ENCODE data around the gene MYO3B. TPM values are rescaled to one million over a fixed set of nuclear protein-coding genes. Genes with fewer than 3 reads are reported as not detected.
A peak's percentile ranks its signal among the peaks of the same experiment; 100 is the strongest.

Gene MYO3B
- total RNA-seq, 1 donor, result 0.09 TPM

GRCh38 chr2:170227507-170227947 is 49.6 kb downstream of the MYO3B start:
- no peak overlapping the region for H3K4me3 ChIP-seq (ENCODE audit: low read depth, low read length)
- TF ChIP-seq CTCF (IDR thresholded peaks at IDR 0.05; ENCODE audit: insufficient read depth, low read length), result no peak
- DNase-seq (ENCODE audit: low read depth), result no peak

GRCh38 chr2:170227951-170228350 is 50.0 kb downstream of the MYO3B start:
- no peak for DNase-seq (ENCODE audit: low read depth)
- H3K4me3 ChIP-seq (ENCODE audit: low read depth, low read length), result no peak overlapping the region
- no peak for TF ChIP-seq CTCF (IDR thresholded peaks at IDR 0.05; ENCODE audit: insufficient read depth, low read length)

- no peak overlapping the region for H3K4me3 ChIP-seq (ENCODE audit: low read depth, low read length)
- no peak for TF ChIP-seq CTCF (IDR thresholded peaks at IDR 0.05; ENCODE audit: insufficient read depth, low read length)
- DNase-seq (ENCODE audit: low read depth), result no peak
These were observed 50.5 kb downstream of the MYO3B start for GRCh38 chr2:170228429-170228828.

- no peak overlapping the region for H3K4me3 ChIP-seq (ENCODE audit: low read depth, low read length)
- DNase-seq (ENCODE audit: low read depth), result no peak
- TF ChIP-seq CTCF (IDR thresholded peaks at IDR 0.05; ENCODE audit: insufficient read depth, low read length), result no peak
These were observed 51.2 kb downstream of the MYO3B start for GRCh38 chr2:170229125-170229524.

GRCh38 chr2:170229744-170230143 is 51.8 kb downstream of the MYO3B start:
- DNase-seq (ENCODE audit: low read depth), result peak; percentile 20
- H3K4me3 ChIP-seq (ENCODE audit: low read depth, low read length), result no peak overlapping the region
- no peak for TF ChIP-seq CTCF (IDR thresholded peaks at IDR 0.05; ENCODE audit: insufficient read depth, low read length)

- peak; percentile 42 for TF ChIP-seq CTCF (IDR thresholded peaks at IDR 0.05; ENCODE audit: insufficient read depth, low read length)
- DNase-seq (ENCODE audit: low read depth), result peak; percentile 57
- no peak overlapping the region for H3K4me3 ChIP-seq (ENCODE audit: low read depth, low read length)
These were observed 58.1 kb downstream of the MYO3B start for GRCh38 chr2:170235860-170236679.

Data from fibroblast of the aortic adventitia (primary cell).